ENCODE data around the gene CYFIP1. TPM values are rescaled to one million over a fixed set of nuclear protein-coding genes. Genes with fewer than 3 reads are reported as not detected.

CYFIP1 gene
- polyA plus RNA-seq, 2 of the 4 experiments (the other 2 are of a cell fraction): 68.2 to 69.4 TPM

DNA sequence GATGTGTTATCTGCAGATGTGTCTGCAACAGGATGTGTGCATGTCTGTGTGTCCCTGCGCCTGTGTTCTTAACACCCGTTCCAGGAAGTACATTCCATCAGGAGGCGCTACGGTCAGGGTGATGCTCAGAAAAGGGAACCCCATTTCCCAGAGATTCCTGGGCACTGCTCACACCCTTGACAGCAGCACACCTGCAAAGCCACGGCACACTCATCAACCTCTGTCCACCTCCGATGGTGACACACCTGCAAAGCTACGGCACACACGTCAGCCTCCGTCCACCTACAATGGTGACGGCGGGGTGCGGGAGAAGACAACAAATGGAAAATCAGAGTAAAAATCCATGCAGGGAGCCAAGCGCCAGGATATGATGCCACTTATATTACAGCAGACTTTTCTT, 86.3 kb downstream of the CYFIP1 start:
- H3K27ac ChIP-seq: no peak overlapping the region
- no peak overlapping the region for H3K4me2 ChIP-seq
- ChIA-PET CTCF (interaction anchor here (0.6 kb wide), 1 partner anchor 252 kb away, joined by 3 read pairs; no protein-coding TSS in a partner anchor), POLR2A (no interaction called here)
- no peak for FAIRE-seq
- H3K9me3 ChIP-seq: no peaks in the 10 kb centered on the region
- H3K4me3 ChIP-seq: no peak overlapping the region
- no peak for DNase-seq (ENCODE audit: low read depth in 1 of 2, low spot score in 1 of 2)
- WGBS (ENCODE audit: missing lambda C conversion rate): 95% methylated on average over 13 of the region's 13 CpGs
- TF ChIP-seq CBX8 (IDR thresholded peaks at IDR 0.05): no peak
- no peak for TF ChIP-seq CBX2 (IDR thresholded peaks at IDR 0.05; ENCODE audit: borderline replicate concordance, low read depth)
- TF ChIP-seq POLR2A (IDR thresholded peaks at IDR 0.05; ENCODE audit: low read length): no peak
- TF ChIP-seq EHMT2 (IDR thresholded peaks at IDR 0.05; ENCODE audit: low read depth): no peak
- no peak for ATAC-seq
- H3K4me1 ChIP-seq: peaks cover 19% of the 10 kb centered on the region

- ATAC-seq (no peak), FAIRE-seq (no peak), DNase-seq (ENCODE audit: low read depth in 1 of 2, low spot score in 1 of 2) (no peak)
- Histone ChIP-seq H3K4me2 (no peak overlapping the region), H3K4me3 (no peak overlapping the region), H3K9me3 (no peaks in the 10 kb centered on the region), H3K4me1 (peaks cover 27% of the 10 kb centered on the region), H3K27ac (no peak overlapping the region)
- TF ChIP-seq RAD21 (conservative IDR thresholded peaks at IDR 0.05 in 1 of 2, IDR thresholded peaks at IDR 0.05 in 1 of 2) (no peak), RNF2 (IDR thresholded peaks at IDR 0.05; ENCODE audit: borderline replicate concordance, low read depth) (no peak), SMC3 (IDR thresholded peaks at IDR 0.05) (no peak), FOXS1 (CRISPR knock-in tag; IDR thresholded peaks at IDR 0.05) (no peak), MYC (IDR thresholded peaks at IDR 0.05; ENCODE audit: borderline replicate concordance, low read length) (no peak), MAZ (IDR thresholded peaks at IDR 0.05; ENCODE audit: borderline replicate concordance, low read depth, low read length) (no peak), HOXB13 (CRISPR knock-in tag; IDR thresholded peaks at IDR 0.05; ENCODE audit: low read depth) (no peak), TFCP2L1 (CRISPR knock-in tag; IDR thresholded peaks at IDR 0.05) (no peak), HOXB5 (CRISPR knock-in tag; IDR thresholded peaks at IDR 0.05) (no peak), NFE2L2 (conservative IDR thresholded peaks at IDR 0.05; ENCODE audit: low read length) (no peak)
- ChIA-PET POLR2A (no interaction called here), CTCF (interaction anchor here (1.9 kb wide), 1 partner anchor 9 kb away, joined by 6 read pairs; no protein-coding TSS in a partner anchor)
- WGBS (ENCODE audit: missing lambda C conversion rate): 90% methylated on average over 17 of the region's 17 CpGs
Observed at GRCh38 chr15:22893081-22893480, 87.1 kb downstream of the CYFIP1 start.

DNA sequence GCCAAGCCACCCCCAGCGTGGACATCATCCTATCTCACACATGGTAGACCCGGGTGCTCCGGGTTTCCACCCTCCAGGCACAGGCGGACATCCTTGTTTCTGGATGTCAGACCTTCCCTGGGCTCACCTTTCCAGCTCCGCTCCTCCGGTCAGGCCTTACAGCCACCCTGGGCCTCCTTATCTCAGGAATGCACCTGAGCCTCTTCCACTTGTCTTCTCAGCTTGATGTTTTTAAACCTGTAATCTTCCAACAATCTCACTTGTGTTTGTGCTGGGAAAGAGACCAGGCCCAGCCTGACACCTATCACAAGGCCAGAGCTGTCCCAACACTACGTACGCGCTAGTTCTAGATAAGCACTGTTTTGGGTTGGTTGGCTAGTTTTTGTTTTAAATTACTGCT, 87.8 kb downstream of the CYFIP1 start:
- no peak overlapping the region for H3K4me3 ChIP-seq
- 87% methylated on average over 9 of the region's 9 CpGs for WGBS (ENCODE audit: missing lambda C conversion rate)
- no peak overlapping the region for H3K27ac ChIP-seq
- ChIA-PET POLR2A (no interaction called here), CTCF (interaction anchor here (1.0 to 1.9 kb wide), 2 partner anchors 9 to 10 kb away, joined by 3 to 6 read pairs; no protein-coding TSS in a partner anchor)
- H3K4me1 ChIP-seq: peaks cover 34% of the 10 kb centered on the region
- FAIRE-seq: no peak
- no peak for DNase-seq (ENCODE audit: low read depth in 1 of 2, low spot score in 1 of 2)
- no peaks in the 10 kb centered on the region for H3K9me3 ChIP-seq
- TF ChIP-seq ZNF302 (CRISPR knock-in tag; IDR thresholded peaks at IDR 0.05) (no peak), HES2 (IDR thresholded peaks at IDR 0.05) (no peak), FOXS1 (CRISPR knock-in tag; IDR thresholded peaks at IDR 0.05) (no peak), RARB (CRISPR knock-in tag; IDR thresholded peaks at IDR 0.05) (no peak), POLR2A (IDR thresholded peaks at IDR 0.05; ENCODE audit: low read length) (no peak), CHD4 (IDR thresholded peaks at IDR 0.05; ENCODE audit: borderline replicate concordance) (no peak), NFE2L2 (conservative IDR thresholded peaks at IDR 0.05; ENCODE audit: low read length) (no peak), FOSB (CRISPR knock-in tag; IDR thresholded peaks at IDR 0.05) (no peak), MYC (IDR thresholded peaks at IDR 0.05; ENCODE audit: borderline replicate concordance, low read length) (no peak), CBX2 (IDR thresholded peaks at IDR 0.05; ENCODE audit: borderline replicate concordance, low read depth) (no peak), POLR2AphosphoS2 (conservative IDR thresholded peaks at IDR 0.05; ENCODE audit: low read length) (no peak), ESRRA (IDR thresholded peaks at IDR 0.05; ENCODE audit: borderline replicate concordance, low read length) (no peak), KDM1A (IDR thresholded peaks at IDR 0.05; ENCODE audit: low read depth) (no peak), ZC3H11A (IDR thresholded peaks at IDR 0.05) (no peak), MAFK (IDR thresholded peaks at IDR 0.05; ENCODE audit: partially characterized antibody) (no peak)
- TF ChIP-seq, protein P1, sequence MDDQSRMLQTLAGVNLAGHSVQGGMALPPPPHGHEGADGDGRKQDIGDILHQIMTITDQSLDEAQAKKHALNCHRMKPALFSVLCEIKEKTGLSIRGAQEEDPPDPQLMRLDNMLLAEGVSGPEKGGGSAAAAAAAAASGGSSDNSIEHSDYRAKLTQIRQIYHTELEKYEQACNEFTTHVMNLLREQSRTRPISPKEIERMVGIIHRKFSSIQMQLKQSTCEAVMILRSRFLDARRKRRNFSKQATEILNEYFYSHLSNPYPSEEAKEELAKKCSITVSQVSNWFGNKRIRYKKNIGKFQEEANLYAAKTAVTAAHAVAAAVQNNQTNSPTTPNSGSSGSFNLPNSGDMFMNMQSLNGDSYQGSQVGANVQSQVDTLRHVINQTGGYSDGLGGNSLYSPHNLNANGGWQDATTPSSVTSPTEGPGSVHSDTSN (IDR thresholded peaks at IDR 0.05): no peak
- ATAC-seq: no peak
- no peak overlapping the region for H3K4me2 ChIP-seq
